Measurements from ENCODE around the gene SIX1.

SIX1 gene

DNA sequence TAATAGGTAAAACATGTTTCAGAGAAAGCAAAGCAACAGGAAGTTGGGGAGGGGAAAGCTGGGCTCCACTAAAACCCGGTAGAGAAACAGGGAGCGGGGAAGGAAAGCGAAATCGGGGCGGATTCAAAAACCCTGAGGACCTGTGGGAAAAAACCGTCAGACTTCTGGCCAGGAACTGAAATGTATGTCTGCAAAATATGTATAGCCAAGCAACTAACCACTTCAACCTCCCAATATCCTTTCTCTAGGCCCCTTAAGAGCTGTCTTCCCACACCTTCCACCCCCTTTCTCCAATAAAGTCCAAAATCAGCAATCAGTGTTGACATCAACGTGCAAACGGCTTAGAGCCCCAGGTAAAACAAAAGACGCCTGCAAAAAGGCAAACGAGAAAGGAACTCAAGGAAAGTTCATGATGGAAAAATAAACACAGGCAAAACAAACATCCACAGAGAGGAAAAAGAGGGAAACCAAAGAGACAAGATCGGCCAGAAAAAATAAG lies 32.8 kb downstream of the SIX1 start:
- H3F3A ChIP-seq (ENCODE audit: control insufficient read depth, insufficient read depth) = peaks cover 6% of the 10 kb centered on the region
- no peaks in the 10 kb centered on the region for H3K79me2 ChIP-seq (ENCODE audit: control insufficient read depth, low read length)
- TF ChIP-seq CTCF (IDR thresholded peaks at IDR 0.05; ENCODE audit: low read depth, low read length, poor library complexity, severe bottlenecking) (no peak), EZH2phosphoT487 (IDR thresholded peaks at IDR 0.05; ENCODE audit: borderline replicate concordance, low read length) (no peak)
- peaks cover 23% of the 10 kb centered on the region for H3K4me1 ChIP-seq (ENCODE audit: control insufficient read depth, low read length)
- H3K27me3 ChIP-seq (ENCODE audit: control insufficient read depth, low read length) = no peaks in the 10 kb centered on the region
- H3K36me3 ChIP-seq (ENCODE audit: control insufficient read depth, low read length) = no peaks in the 10 kb centered on the region
- H3K9me3 ChIP-seq (ENCODE audit: control insufficient read depth, insufficient read depth, low read length) = no peaks in the 10 kb centered on the region
- no peak overlapping the region for H3K4me2 ChIP-seq (ENCODE audit: low read length)
- H4K20me1 ChIP-seq (ENCODE audit: control insufficient read depth, insufficient read depth, low read depth, low read length) = no peaks in the 10 kb centered on the region
- no peak overlapping the region for H3K4me3 ChIP-seq (ENCODE audit: low read length)
- no peaks in the 10 kb centered on the region for H3K9me2 ChIP-seq (replicated peaks; ENCODE audit: control insufficient read depth, low read length)
- H3K27ac ChIP-seq (ENCODE audit: low read depth, low read length) = no peak overlapping the region

DNA sequence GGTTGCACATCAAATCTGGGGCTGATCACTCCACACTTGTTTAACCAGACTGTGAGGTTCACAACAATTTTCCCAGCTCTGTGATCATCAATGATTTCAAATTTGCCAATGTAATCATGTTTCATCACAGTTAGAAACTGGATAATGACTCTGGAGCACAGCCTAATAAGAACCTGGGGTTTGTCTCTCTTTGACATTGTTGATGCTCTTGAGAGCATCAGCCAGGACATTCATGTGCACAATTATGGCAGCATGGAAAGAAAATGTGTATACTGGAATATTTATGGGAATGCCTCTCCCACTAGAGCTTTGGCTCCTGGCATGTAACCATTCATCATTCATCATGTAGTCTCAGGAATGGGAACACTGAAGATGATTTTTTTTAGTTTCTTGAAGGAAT lies 47.0 kb downstream of the SIX1 start:
- Histone ChIP-seq H3K4me1 (ENCODE audit: control insufficient read depth, low read length) (no peaks in the 10 kb centered on the region), H3K9me2 (replicated peaks; ENCODE audit: control insufficient read depth, low read length) (no peaks in the 10 kb centered on the region), H3K4me2 (ENCODE audit: low read length) (no peak overlapping the region), H3K9me3 (ENCODE audit: control insufficient read depth, insufficient read depth, low read length) (peaks cover 5% of the 10 kb centered on the region; the same call in 1 of the 2 replicates), H4K20me1 (ENCODE audit: control insufficient read depth, insufficient read depth, low read depth, low read length) (no peaks in the 10 kb centered on the region), H3K4me3 (ENCODE audit: low read length) (no peak overlapping the region), H3K27ac (ENCODE audit: low read depth, low read length) (no peak overlapping the region), H3F3A (ENCODE audit: control insufficient read depth, insufficient read depth) (no peaks in the 10 kb centered on the region), H3K27me3 (ENCODE audit: control insufficient read depth, low read length) (no peaks in the 10 kb centered on the region), H3K36me3 (ENCODE audit: control insufficient read depth, low read length) (no peaks in the 10 kb centered on the region), H3K79me2 (ENCODE audit: control insufficient read depth, low read length) (no peaks in the 10 kb centered on the region)
- TF ChIP-seq EZH2phosphoT487 (IDR thresholded peaks at IDR 0.05; ENCODE audit: borderline replicate concordance, low read length) (no peak), CTCF (IDR thresholded peaks at IDR 0.05; ENCODE audit: low read depth, low read length, poor library complexity, severe bottlenecking) (no peak)

GRCh38 chr14:60599727-60600126 lies 49.5 kb downstream of the SIX1 start:
- H3K79me2 ChIP-seq (ENCODE audit: control insufficient read depth, low read length) = no peaks in the 10 kb centered on the region

More at GRCh38 chr14:60599727-60600126, 49.5 kb downstream of the SIX1 start:
- Histone ChIP-seq H3K4me1 (ENCODE audit: control insufficient read depth, low read length) (no peaks in the 10 kb centered on the region), H3K27me3 (ENCODE audit: control insufficient read depth, low read length) (no peaks in the 10 kb centered on the region), H3F3A (ENCODE audit: control insufficient read depth, insufficient read depth) (no peaks in the 10 kb centered on the region), H3K27ac (ENCODE audit: low read depth, low read length) (no peak overlapping the region), H3K9me2 (replicated peaks; ENCODE audit: control insufficient read depth, low read length) (no peaks in the 10 kb centered on the region), H3K36me3 (ENCODE audit: control insufficient read depth, low read length) (no peaks in the 10 kb centered on the region), H3K4me2 (ENCODE audit: low read length) (no peak overlapping the region), H3K9me3 (ENCODE audit: control insufficient read depth, insufficient read depth, low read length) (no peaks in the 10 kb centered on the region; the same call in 1 of the 2 replicates), H3K4me3 (ENCODE audit: low read length) (no peak overlapping the region), H4K20me1 (ENCODE audit: control insufficient read depth, insufficient read depth, low read depth, low read length) (no peaks in the 10 kb centered on the region)
- TF ChIP-seq CTCF (IDR thresholded peaks at IDR 0.05; ENCODE audit: low read depth, low read length, poor library complexity, severe bottlenecking) = no peak
- no peak for TF ChIP-seq EZH2phosphoT487 (IDR thresholded peaks at IDR 0.05; ENCODE audit: borderline replicate concordance, low read length)

Data from DOHH2 (cell line).